Stimulated activated naive CD8-positive, alpha-beta T cell treated with anti-CD3 and anti-CD28 coated beads, Interleukin-15, Interleukin-2, amounts not matched to agents 100 ng/mL and 50 ng/mL, for 24 hours (primary cell): ENCODE measurements around the gene FHOD3.
"Not testable (repeated sequence)": the region's sequence is repeated elsewhere in the genome, so short reads cannot be mapped to it uniquely, and the experiment has no call there.

ENCODE experiments used
- H3K27ac Mint-ChIP-seq: one replicate; pipeline ENCODE4 v1.8.0; 2021; ENCODE audit warnings: mild to moderate bottlenecking, mixed read lengths
- H3K27me3 Mint-ChIP-seq: one replicate; pipeline ENCODE4 v1.8.0; 2021; ENCODE audit warnings: mixed read lengths
- H3K36me3 Mint-ChIP-seq: one replicate; pipeline ENCODE4 v1.8.0; 2021; ENCODE audit warnings: low read depth, mixed read lengths
- H3K4me1 Mint-ChIP-seq: one replicate; pipeline ENCODE4 v1.8.0; 2021; ENCODE audit warnings: low read depth, mixed read lengths
- H3K4me3 Mint-ChIP-seq: one replicate; pipeline ENCODE4 v1.8.0; 2021; ENCODE audit warnings: mild to moderate bottlenecking, mixed read lengths
- H3K9me3 Mint-ChIP-seq: one replicate; pipeline ENCODE4 v1.8.0; 2021; ENCODE audit warnings: mixed read lengths

FHOD3 gene

DNA sequence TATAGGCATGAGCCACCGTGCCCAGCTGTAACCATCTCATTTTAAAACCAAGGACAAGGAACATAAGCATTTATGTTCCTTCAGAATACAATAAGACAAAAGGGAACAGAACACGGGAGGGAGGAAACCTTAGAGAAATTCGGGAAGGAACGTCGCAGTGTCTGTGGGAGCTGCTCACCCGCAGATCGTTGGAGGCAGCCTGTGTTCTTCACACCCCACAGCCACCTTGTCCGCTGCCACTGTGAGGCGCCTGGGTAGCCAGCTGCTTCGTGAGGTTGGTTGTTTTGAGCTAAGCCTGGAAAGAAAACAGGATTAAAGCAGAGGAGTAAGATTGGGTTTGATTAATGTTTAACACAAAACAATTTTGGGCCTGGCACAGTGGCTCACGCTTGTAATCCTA is 250.0 kb downstream of the FHOD3 start:
- Mint-ChIP-seq H3K27me3 (no peaks in the 10 kb centered on the region), H3K4me3 (no peak overlapping the region), H3K4me1 (no peaks in the 10 kb centered on the region), H3K36me3 (no peaks in the 10 kb centered on the region), H3K9me3 (no peaks in the 10 kb centered on the region), H3K27ac (no peak overlapping the region)

DNA sequence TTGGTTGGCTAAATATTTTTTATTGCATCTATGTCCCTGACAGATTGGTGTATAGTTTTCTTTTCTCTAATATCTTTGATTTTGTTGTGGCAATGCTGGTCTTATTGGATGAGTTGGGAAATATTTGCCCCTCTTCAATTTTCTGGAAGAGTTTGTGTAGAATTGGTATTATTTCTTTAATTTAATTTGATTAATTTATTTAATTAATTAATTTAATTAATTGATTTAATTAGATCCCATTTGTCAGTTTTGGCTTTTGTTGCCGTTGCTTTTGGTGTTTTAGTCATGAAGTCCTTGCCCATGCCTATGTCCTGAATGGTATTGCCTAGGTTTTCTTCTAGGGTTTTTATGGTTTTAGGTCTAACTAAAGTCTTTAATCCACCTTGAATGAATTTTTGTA is 253.8 kb downstream of the FHOD3 start:
- not testable (repeated sequence) for H3K27me3 Mint-ChIP-seq, H3K4me3 Mint-ChIP-seq, H3K27ac Mint-ChIP-seq, H3K9me3 Mint-ChIP-seq, H3K36me3 Mint-ChIP-seq, H3K4me1 Mint-ChIP-seq

DNA sequence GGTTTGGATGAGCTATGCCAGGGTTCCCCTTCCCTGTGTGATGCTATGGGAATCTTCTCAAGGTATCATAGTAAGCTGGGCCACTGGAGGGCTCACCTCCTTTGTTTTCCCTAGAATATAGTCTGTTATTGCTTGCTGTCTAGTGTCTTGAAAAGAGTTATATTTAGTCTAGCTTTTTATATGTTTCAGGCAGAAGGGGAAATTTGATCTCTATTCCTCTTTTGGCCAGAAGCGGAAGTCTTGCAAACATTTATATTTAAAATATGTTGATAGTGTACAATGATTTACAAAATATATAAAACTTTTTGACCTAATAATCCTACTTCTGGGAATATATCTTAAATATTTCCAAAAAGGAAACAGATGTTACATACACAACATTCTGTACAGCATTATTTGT is 260.7 kb downstream of the FHOD3 start:
- H3K27me3 Mint-ChIP-seq, result peaks cover 3% of the 10 kb centered on the region
- H3K9me3 Mint-ChIP-seq, result no peaks in the 10 kb centered on the region
- H3K36me3 Mint-ChIP-seq, result no peaks in the 10 kb centered on the region
- no peak overlapping the region for H3K4me3 Mint-ChIP-seq
- H3K4me1 Mint-ChIP-seq, result no peaks in the 10 kb centered on the region
- H3K27ac Mint-ChIP-seq, result no peak overlapping the region

DNA sequence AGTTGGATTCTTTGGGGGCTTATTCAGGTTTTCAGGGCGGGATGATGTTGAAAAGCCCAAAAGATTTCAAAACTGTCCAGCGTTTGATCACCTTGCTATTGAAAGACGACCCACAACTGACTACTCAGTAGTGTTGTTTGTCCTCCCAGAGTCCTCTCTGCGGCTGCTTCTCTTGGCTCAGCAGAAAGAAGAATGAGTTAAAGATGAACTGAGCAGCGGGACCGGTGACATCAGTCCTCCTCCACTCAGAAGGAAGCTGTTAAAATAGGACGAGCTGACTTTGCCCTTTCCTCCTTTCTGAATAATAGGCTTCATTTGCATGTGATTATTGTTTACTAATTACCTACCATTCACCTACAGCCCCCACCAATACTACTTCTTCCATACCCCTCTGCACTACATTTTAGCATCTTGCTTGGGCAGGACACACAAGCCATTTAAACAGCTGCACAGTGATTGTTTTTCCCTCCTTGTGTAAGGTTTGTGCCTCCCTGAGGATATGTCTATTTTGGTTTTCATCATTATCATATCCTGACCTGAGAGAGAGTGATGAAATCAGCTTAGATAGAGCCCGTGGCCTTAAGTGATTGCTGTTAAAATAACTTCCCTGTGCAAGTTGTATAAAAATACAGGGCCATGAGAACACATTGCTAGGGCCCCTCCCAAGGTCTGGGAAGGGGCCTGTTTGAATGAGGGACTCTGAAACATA is 261.8 kb downstream of the FHOD3 start:
- H3K27me3 Mint-ChIP-seq, result peaks cover 4% of the 10 kb centered on the region
- H3K9me3 Mint-ChIP-seq, result no peaks in the 10 kb centered on the region
- no peak overlapping the region for H3K4me3 Mint-ChIP-seq
- H3K27ac Mint-ChIP-seq, result no peak overlapping the region
- H3K4me1 Mint-ChIP-seq, result no peaks in the 10 kb centered on the region
- no peaks in the 10 kb centered on the region for H3K36me3 Mint-ChIP-seq

DNA sequence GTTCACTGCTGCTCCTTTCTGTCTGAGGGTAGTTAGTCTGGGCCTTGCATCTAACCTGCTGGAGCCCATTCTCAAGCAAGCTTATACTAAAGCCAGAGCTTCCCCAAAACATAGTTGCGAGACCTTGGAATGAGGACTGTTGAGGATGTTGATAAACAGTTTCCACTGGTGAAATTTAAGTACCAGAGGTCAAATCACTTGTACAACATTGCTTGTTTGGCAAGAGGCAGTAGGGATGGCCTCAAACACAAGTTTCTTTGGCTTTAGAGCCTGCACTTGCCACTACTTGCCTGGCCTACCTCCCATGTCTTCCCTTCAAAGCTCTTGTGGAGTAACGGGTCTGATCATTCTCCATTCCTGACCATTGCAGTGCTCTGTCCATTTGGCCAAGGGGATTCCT is 262.7 kb downstream of the FHOD3 start:
- H3K36me3 Mint-ChIP-seq, result no peaks in the 10 kb centered on the region
- H3K27ac Mint-ChIP-seq, result no peak overlapping the region
- peaks cover 8% of the 10 kb centered on the region for H3K27me3 Mint-ChIP-seq
- H3K9me3 Mint-ChIP-seq, result no peaks in the 10 kb centered on the region
- H3K4me3 Mint-ChIP-seq, result no peak overlapping the region
- no peaks in the 10 kb centered on the region for H3K4me1 Mint-ChIP-seq

DNA sequence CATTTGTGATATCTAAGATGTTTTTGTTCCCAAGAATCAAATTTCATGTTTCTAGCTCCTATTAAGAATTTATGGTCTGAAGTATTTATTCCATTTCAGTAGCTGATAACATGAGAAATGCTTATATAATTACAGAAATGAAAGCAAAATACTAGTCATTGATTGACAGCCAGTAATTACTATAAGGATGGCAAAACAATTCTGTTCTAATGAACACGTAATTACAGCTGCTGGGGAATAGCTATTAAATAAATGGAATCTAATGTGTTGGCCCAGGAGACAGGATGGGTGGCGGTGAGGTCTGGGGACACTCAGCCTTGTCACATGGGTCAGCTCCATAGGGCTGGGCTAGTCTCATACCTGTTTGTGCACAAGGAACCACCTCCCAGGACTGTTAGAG is 263.5 kb downstream of the FHOD3 start:
- H3K27ac Mint-ChIP-seq, result no peak overlapping the region
- H3K4me3 Mint-ChIP-seq, result no peak overlapping the region
- H3K36me3 Mint-ChIP-seq, result no peaks in the 10 kb centered on the region
- H3K4me1 Mint-ChIP-seq, result no peaks in the 10 kb centered on the region
- peaks cover 9% of the 10 kb centered on the region for H3K27me3 Mint-ChIP-seq
- no peaks in the 10 kb centered on the region for H3K9me3 Mint-ChIP-seq

DNA sequence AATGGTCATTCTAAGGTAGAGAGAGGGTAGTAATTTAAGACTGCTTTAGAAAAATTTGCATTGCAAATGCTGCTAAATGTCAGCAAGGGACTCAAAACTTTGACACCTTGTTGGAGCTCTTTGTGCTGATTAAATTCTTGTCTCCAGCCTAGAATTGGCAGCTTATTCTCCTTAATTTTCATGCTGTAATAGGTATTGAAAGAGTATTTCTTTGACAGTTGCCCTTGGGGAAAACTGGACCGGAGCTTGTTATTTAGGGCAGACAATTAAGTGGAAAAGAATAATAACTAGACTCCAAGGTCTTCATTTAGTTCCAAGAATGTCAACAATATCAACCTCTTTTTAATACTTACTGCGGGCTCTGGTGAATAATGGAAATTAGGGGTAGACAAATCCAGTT is 267.3 kb downstream of the FHOD3 start:
- no peak overlapping the region for H3K27ac Mint-ChIP-seq
- no peak overlapping the region for H3K4me3 Mint-ChIP-seq
- H3K27me3 Mint-ChIP-seq, result peaks cover 26% of the 10 kb centered on the region
- no peaks in the 10 kb centered on the region for H3K9me3 Mint-ChIP-seq
- no peaks in the 10 kb centered on the region for H3K4me1 Mint-ChIP-seq
- no peaks in the 10 kb centered on the region for H3K36me3 Mint-ChIP-seq

DNA sequence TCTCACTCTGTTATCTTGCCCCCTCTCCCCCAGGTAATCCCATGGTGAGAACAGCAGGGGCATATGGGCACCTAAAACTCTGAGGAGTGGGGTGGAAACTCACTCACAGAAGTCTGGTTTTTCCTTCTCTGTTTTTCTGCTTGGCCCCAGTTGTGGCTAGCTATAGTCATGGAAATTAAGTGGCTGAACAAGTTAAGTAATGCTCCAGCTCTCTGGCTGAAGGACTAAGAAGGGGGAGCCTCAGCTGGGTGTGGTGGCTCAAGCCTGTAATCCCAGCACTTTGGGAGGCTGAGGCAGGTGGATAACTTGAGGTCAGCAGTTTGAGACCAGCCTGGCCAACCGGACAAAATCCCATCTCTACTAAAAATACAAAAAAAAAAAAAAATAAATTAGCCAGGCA is 270.3 kb downstream of the FHOD3 start:
- Mint-ChIP-seq H3K36me3 (no peaks in the 10 kb centered on the region), H3K4me1 (no peaks in the 10 kb centered on the region), H3K27ac (no peak overlapping the region), H3K9me3 (no peaks in the 10 kb centered on the region), H3K27me3 (peaks cover 26% of the 10 kb centered on the region), H3K4me3 (no peak overlapping the region)

DNA sequence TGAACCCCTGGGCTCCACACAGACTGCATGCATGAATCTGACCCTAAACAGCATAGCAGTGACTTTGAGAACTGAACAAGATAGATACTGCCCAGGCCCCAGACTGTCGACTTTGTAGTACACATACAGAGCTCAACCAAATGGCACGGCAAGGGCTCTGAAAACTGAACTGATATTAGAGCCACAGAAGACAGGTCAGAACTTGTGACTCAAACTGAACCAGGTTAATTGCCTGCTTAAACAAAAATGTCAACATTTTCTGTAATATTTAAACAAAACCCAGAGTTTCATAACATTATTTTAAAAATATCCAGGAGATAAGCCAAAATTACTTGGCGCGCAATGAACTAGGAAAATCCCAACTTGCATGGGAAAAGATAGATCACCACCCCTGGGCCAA is 271.0 kb downstream of the FHOD3 start:
- Mint-ChIP-seq H3K4me1 (no peaks in the 10 kb centered on the region), H3K4me3 (no peak overlapping the region), H3K9me3 (no peaks in the 10 kb centered on the region), H3K27me3 (peaks cover 26% of the 10 kb centered on the region), H3K36me3 (no peaks in the 10 kb centered on the region), H3K27ac (no peak overlapping the region)

DNA sequence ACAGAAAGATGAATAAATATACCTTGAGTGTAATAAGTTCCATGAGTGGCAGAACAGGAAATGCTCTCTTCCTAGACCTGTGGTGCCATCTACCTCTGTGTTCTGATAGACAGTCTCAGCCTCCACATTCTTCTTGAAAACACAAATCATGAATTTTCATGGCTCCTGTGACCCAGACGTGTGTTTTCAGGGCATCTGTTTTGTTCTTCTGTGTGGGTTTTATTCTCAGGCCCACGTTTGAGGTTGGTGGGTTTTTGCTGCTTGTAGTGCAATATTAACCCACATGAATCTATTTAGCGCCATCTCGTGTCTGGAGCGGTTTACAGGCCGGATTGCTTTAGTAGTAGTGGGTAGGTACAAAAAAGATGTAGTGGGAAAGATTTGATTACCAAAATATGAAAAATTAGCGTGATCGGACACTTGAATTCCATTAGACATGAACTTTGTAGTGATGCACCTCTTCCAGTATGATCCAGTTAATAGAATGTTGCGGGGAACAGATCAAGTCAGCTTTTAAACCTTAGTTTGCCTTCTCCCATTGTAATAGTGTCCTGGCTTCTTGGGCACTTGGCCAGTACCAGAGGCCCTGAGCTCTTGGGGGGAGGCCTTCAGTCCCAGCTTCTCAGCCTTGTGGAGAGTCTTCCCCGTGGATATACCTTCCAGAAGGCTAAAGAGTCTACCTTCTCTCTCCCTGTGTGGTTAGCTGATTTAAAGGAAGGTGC is 274.8 kb downstream of the FHOD3 start:
- no peaks in the 10 kb centered on the region for H3K4me1 Mint-ChIP-seq
- H3K27ac Mint-ChIP-seq, result no peak overlapping the region
- H3K9me3 Mint-ChIP-seq, result no peaks in the 10 kb centered on the region
- H3K36me3 Mint-ChIP-seq, result no peaks in the 10 kb centered on the region
- no peak overlapping the region for H3K4me3 Mint-ChIP-seq
- H3K27me3 Mint-ChIP-seq, result peaks cover 8% of the 10 kb centered on the region

DNA sequence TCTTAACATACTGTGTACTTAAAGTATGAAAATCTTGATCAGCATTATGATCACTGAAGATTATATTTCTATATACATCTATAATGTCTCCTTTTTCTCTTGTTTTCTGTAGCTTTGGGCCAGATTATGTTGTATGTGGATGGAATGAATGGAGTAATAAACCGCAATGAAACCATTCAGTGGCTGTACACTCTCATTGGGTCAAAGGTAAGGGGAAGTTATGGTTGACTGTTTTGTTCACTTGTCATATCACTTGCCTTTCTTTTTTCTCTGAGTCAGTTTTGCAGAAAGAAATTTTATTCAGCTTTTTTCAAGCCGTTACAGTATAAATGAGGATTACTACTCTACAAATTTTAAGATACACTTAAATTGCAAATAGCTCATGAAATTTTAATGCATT is 278.8 kb downstream of the FHOD3 start:
- H3K9me3 Mint-ChIP-seq, result peaks cover 7% of the 10 kb centered on the region
- H3K27me3 Mint-ChIP-seq, result peaks cover 6% of the 10 kb centered on the region
- H3K4me1 Mint-ChIP-seq, result no peaks in the 10 kb centered on the region
- no peaks in the 10 kb centered on the region for H3K36me3 Mint-ChIP-seq
- H3K27ac Mint-ChIP-seq, result no peak overlapping the region
- H3K4me3 Mint-ChIP-seq, result no peak overlapping the region

DNA sequence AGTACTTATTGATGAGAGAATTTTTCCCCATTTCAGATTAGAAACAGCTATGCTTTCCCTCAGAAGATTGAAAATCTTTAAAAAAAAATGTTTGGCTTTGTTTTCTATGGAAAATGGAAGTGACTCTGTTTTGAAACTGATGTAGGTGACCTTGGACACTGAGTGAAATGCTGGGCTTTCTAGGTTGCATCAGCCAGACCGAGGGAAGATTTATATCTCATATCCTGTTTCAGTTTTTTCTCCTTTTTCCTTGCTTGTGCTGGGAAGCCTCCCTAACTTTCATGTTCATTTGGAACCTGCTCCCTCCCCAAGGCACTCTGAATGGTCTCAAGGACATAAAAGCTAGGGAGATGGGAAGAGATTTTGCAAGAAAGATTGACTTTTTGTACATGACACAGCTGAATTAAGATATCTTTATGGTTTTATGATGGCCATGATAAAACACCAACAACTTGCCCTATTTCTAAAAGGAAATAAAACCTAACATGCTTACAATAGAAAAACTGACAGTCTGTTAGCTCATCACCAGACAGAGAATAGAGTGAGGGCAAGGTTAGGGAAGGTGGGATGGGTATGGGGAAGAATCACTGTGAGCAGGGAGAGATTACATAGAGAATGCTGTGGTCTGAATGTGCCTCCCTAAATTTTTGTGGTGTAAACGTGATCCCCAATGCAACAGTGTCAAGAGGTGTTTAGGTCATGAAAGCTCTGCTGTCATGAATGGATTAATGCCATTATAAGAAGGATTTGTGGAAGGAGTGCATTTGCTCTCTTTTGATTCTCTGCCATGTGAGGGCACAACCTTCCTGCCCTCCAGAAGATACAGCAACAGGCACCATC is 281.6 kb downstream of the FHOD3 start:
- Mint-ChIP-seq H3K27me3 (peaks cover 6% of the 10 kb centered on the region), H3K27ac (no peak overlapping the region), H3K9me3 (peaks cover 7% of the 10 kb centered on the region), H3K4me3 (no peak overlapping the region), H3K4me1 (no peaks in the 10 kb centered on the region), H3K36me3 (no peaks in the 10 kb centered on the region)

DNA sequence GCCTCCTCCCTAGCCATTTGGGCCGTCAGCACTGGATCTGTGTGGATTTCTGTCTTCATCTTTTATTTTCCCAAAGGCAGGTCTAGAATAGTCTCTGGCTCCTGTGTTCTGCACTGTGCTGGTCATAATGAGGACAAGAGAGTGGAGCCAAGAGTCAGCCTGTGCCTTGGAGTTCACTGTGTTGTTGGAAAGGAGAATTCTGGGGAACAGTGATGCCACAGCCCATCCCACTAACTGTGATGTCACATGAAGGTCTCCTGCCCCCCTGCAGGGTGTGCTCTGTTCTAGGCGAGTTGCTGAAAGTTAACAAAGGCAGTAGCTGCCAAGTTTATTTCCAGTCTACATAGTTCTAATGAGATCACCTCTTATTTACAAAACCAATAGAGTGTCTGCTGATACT is 282.8 kb downstream of the FHOD3 start:
- H3K4me3 Mint-ChIP-seq, result no peak overlapping the region
- H3K9me3 Mint-ChIP-seq, result peaks cover 7% of the 10 kb centered on the region
- H3K36me3 Mint-ChIP-seq, result no peaks in the 10 kb centered on the region
- no peak overlapping the region for H3K27ac Mint-ChIP-seq
- peaks cover 6% of the 10 kb centered on the region for H3K27me3 Mint-ChIP-seq
- H3K4me1 Mint-ChIP-seq, result no peaks in the 10 kb centered on the region

DNA sequence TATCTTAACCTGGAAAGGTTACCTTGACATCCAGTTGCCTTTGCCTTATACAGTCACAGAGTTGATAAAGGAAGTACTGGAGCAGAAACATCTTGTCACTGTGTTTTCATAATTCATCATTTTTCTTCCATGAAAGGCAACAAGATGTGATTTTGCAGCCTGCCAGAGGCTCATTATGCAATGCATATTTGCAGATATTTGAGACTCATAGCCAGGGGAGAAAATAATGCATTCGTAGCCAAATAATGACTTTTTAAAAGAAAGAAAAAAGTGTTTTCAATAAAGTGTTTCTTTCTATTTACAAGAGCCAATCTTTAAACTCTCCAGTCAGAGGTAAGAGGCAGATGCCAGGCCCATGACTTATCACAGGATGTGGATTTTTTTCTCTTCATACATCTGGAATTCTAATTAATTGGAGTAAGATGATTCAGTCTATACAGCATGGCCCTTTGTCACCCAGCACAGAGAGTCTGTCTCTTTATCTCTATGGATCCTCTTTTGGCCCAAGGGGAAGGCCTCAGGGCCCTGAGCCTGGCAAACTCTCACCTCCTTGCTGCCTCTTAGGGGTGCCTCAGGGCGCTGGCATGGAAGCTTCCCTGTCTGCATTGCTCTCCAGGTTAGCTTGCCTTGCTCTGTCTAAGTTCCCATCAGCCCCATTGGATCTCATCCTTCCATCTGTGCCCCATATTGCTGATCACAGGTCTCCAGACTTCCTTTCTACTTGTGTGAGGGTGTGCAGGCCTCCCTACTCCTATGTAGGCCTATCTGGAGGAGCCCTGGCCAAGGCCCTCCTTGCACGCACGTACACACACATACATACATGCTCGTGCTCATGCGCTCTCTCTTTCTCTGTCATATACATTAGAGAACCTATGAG is 283.6 kb downstream of the FHOD3 start:
- H3K9me3 Mint-ChIP-seq, result peaks cover 7% of the 10 kb centered on the region
- no peak overlapping the region for H3K4me3 Mint-ChIP-seq
- no peaks in the 10 kb centered on the region for H3K4me1 Mint-ChIP-seq
- H3K36me3 Mint-ChIP-seq, result no peaks in the 10 kb centered on the region
- peaks cover 6% of the 10 kb centered on the region for H3K27me3 Mint-ChIP-seq
- H3K27ac Mint-ChIP-seq, result no peak overlapping the region
